T-helper 1 cell treated with Interleukin-12 subunit alpha and Interleukin-12 subunit beta and Interleukin-4 antibody, amounts not matched to agents 30 ng/mL and 1 ng/mL, for 36 hours (primary cell): ENCODE measurements around the gene GPR143. TPM values are rescaled to one million over a fixed set of nuclear protein-coding genes. Genes with fewer than 3 reads are reported as not detected.
"Not testable (repeated sequence)": the region's sequence is repeated elsewhere in the genome, so short reads cannot be mapped to it uniquely, and the experiment has no call there.

Experiments used
- intact Hi-C: fragments of 100-400 bp; cut with micrococcal nuclease; formaldehyde crosslinking; loops from one replicate; pipeline ENCODE4 v1.15.1; 2024
- total RNA-seq: library from RNA; stranded (reverse); gene quantifications from 2 replicates; pipeline ENCODE4 v1.2.3, GENCODE V29; 2022

The GPR143 gene
- not detected in 2 replicates for total RNA-seq

- intact Hi-C loops, result no loop called here
Measured at GRCh38 chrX:9765737-9766097, at the start of gene GPR143. Gene GPR143, minus strand, starts transcription at chrX:9765847. Its CDS starts 30 bp downstream, at chrX:9765817.

- intact Hi-C loops, result not testable (repeated sequence)
Measured at GRCh38 chrX:9811086-9811485, 45.4 kb upstream of the GPR143 start.

- intact Hi-C loops, result not testable (repeated sequence)
Measured at GRCh38 chrX:9809876-9810275, 44.2 kb upstream of the GPR143 start.

- intact Hi-C loops, result no loop called here
Measured at GRCh38 chrX:9807355-9808182, 41.9 kb upstream of the GPR143 start.

DNA sequence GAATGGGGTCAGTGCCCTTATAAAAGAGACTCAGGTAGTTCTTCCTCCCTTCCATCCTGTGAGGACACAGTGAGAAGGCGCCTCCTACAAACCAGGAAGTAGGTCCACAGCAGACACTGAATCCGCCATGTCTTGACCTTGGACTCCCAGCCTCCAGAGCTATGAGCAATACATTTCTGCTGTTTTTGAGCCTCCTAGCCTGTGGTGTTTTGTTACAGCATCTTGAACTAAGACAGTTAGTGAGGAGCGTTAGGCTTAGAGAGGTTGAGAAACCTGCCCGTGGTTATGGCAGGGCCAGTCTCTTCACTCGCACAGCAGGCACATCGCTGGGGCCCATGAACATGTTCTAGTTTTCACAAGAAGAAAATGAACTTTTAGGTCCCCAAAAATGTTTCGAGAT is 40.3 kb upstream of the GPR143 start:
- intact Hi-C loops, result no loop called here

DNA sequence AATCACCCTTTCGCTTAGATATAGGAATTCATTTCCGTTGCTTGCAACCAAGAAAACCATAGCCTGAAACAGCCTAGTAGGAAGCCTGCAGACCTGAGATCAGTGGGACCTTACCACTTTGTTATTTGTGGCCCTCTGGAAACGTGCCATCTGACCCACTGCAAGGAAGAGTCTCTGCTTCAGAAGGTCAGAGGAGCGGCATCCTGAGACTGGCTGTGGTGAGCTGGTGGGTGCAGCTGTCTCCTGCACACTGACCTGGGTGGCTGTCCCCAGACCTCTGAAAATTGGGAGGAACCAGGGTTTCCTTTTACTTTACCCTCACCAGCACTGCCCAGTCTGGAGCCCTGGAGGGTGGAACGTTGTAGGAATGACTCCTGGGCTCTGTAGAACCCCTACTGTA is 38.8 kb upstream of the GPR143 start:
- intact Hi-C loops, result no loop called here

GRCh38 chrX:9802737-9803136 is 37.1 kb upstream of the GPR143 start:
- intact Hi-C loops, result no loop called here

DNA sequence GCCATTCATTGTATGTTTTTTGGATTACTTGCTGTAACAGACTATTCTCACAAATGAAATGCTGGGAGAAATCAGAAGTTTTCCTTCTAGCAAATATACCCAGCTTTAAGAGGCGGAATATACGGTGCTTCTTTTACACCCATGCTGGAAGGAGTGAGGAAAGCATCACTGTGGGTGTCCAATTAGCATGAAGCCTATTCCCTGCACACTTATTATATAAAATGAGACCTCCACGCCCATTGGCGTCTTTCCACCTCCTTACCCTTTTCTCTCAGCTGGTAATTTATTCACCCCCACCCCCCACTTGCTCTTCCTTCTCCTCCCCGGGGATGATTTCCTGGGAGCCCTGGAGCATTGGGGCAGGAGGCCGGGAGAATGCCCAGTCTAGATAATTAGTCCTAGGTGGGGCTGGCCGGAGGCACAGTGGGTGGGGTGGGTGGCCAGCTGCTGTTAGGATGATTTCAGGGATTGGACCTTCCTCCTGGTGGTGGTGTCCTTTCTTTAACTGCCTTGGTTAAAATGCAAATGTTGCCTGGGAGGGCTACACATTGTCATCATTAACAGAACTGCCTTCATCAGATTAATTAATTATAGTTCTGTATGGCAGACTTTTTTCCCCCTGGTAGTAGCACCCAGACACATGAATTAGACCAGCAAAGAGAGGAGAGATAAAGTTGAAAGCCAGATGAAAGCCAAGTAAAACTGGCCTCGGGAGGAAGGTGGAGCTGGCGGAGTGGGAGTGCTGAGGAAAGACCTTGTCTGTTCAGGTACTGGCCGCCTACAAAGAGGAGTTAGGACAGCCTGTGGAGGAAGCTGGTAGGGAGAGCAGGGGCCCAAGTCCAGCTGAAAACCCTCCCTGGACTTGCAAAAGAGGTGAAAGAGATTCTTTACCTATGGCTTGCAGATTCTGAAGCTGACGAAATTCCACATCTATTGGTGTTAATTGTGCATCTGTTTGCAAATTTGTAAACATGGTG is 32.0 kb upstream of the GPR143 start:
- intact Hi-C loops, result no loop called here

- intact Hi-C loops, result no loop called here
Measured at GRCh38 chrX:9794495-9794894, 28.8 kb upstream of the GPR143 start.

- intact Hi-C loops, result no loop called here
Measured at GRCh38 chrX:9790866-9791265, 25.2 kb upstream of the GPR143 start.

DNA sequence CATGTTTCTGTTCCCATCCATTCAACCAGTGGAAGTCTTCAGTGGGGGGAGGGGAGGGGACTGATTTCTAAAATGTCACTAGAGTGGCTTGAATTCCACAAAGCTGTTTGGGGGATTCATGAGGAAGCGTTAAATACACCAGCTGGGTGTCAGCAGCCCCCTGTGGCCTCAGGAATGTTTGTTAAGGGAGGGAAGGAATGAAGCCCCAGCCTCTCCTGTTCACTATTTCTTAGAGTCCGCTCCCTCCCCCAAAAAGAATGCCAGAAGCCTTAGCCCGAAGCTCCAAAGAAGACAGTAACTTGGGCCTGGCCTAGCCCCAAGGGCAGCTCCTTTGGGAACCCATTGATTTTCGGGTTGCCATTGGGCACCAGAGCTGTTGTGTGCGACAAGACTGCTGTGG is 23.9 kb upstream of the GPR143 start:
- intact Hi-C loops, result no loop called here

- intact Hi-C loops, result no loop called here
Measured at GRCh38 chrX:9788911-9789310, 23.3 kb upstream of the GPR143 start.

DNA sequence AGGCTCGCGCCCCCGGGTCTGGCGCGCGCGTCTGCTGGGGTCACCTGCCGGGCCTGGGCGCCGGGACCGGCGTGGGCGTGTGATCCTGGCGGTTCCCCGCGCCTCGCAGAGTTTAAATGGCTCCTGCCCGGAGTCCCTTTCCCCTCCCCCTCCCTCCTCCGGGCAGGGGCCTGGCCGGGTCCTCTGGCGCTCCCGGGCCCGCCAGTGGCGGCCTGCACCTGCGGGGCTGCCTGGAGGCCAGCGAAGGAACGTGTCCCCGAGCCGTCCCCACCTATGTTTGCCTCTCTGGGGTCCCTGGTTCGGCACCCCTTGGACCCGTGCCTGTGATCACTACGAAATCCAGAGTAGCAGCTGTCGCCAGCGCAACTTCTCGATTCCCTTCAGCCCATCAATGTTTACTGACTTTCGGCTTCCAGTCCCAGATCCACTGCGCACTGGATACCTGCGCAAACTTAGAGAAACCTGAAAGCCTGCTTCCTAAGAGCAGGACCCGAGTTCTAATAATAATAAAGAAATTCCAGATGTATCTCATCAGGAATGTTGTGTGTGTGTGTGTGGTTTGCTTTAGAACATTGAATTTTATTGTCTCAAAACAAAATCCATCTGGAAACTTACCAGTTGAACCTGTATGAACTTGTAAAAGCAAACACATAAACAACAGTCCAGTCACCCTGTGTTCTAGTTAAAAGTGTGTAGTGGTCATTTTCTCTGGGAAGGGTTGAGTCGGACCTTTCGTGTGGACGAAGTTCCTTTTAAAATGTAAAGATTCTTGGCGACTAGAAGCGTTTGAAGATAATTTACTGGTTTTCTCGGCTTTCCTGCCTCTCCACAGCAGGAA is 21.4 kb upstream of the GPR143 start:
- intact Hi-C loops, result no loop called here

- intact Hi-C loops, result no loop called here
Measured at GRCh38 chrX:9785944-9786797, 20.5 kb upstream of the GPR143 start, which contains the start of gene SHROOM2. Gene SHROOM2, plus strand, starts transcription at chrX:9786429. Its CDS starts 117 bp downstream, at chrX:9786546.

- intact Hi-C loops, result no loop called here
Measured at GRCh38 chrX:9785254-9785943, 19.8 kb upstream of the GPR143 start.

GRCh38 chrX:9784332-9784731 is 18.7 kb upstream of the GPR143 start:
- intact Hi-C loops, result no loop called here

DNA sequence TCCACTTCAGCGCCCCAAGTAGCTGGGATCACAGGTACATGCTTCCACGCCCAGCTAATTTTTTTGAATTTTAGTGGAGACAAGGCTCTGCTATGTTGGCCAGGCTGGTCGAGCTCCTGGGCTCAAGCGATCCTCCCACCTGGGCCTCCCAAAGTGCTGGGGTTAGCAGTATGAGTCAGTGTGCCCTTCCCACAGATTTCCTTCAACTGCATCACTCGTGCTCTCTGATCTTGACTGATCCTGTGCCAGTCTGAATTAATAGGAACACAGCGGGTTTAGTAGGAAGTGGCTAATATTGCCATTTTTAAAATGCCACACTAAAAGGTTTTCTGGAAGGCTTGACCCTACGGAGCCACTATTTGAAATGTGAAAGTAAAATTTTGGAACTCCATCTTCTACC is 16.3 kb upstream of the GPR143 start:
- intact Hi-C loops, result no loop called here

GRCh38 chrX:9775930-9776329 is 10.3 kb upstream of the GPR143 start:
- intact Hi-C loops, result no loop called here

DNA sequence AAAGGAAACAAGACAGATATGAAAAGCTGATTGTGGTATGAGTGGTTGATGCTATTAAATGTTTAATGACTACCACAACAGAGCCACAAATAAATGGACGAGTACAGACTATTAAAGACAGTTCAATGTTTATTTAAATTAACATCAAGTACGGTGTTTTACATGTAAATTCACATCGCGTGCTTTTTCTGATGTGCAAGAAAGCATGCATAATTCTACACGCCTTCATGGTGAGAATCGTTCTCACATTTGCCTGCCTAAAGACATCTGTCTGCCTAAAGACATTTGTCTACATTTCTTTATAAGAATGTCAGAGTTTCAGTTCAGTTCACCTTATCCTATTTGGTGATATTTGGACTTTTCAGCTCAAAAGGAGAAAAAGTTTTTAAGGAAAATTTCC is 7.3 kb upstream of the GPR143 start:
- intact Hi-C loops, result no loop called here

GRCh38 chrX:9770319-9770718 is 4.7 kb upstream of the GPR143 start:
- intact Hi-C loops, result no loop called here
